Posterior vena cava (tissue), 2 donors: ENCODE data around the gene RSU1. TPM values are rescaled to one million over a fixed set of nuclear protein-coding genes. Genes with fewer than 3 reads are reported as not detected.

Experiments used
- DNase-seq: peaks from one replicate; pipeline ENCODE4 v3.0.0-alpha.2; 2020; ENCODE audit warnings: low spot score
- intact Hi-C, 2 donors: fragments of 100-400 bp; cut with DNase I; formaldehyde crosslinking; loops; one replicate each; pipeline versions ENCODE4 v1.14.1 to v1.14.2; 2022 to 2023
- total RNA-seq, 2 donors: library from RNA; stranded (reverse); fragmentation: NEBNext Ultra II Directional; extraction: Animal tissue kit (Norgen Biotek cat#: 25700); gene quantifications; one replicate each; pipeline ENCODE4 v1.2.1, GENCODE V29; 2021
- donor health status: DM: yes; HTN: yes; CAD: no.
- donor health status: DM: yes; HTN: yes; CAD: no.

Gene RSU1
- total RNA-seq, 2 donors from 2014 or later: 108 to 115 TPM

- no peak for DNase-seq
- intact Hi-C loops: no loop called here
These were observed 23.2 kb downstream of the RSU1 start for GRCh38 chr10:16794005-16794404.

GRCh38 chr10:16792675-16793074, 24.5 kb downstream of the RSU1 start:
- no peak for DNase-seq
- intact Hi-C loops: no loop called here

- intact Hi-C loops: no loop called here
These were observed 27.5 kb downstream of the RSU1 start for GRCh38 chr10:16789765-16790164.

GRCh38 chr10:16789261-16789660, 28.0 kb downstream of the RSU1 start:
- DNase-seq: no peak
- intact Hi-C loops: no loop called here

More at GRCh38 chr10:16789765-16790164, 27.5 kb downstream of the RSU1 start:
- DNase-seq: no peak

- intact Hi-C loops: no loop called here
- DNase-seq: no peak
These were observed 28.4 kb downstream of the RSU1 start for GRCh38 chr10:16788778-16789177.

GRCh38 chr10:16788125-16788524, 29.1 kb downstream of the RSU1 start:
- DNase-seq: no peak
- intact Hi-C loops: no loop called here

- DNase-seq: no peak
- intact Hi-C loops: no loop called here
These were observed 29.8 kb downstream of the RSU1 start for GRCh38 chr10:16787361-16787791.

- intact Hi-C loops: no loop called here
- DNase-seq: no peak
These were observed 36.8 kb downstream of the RSU1 start for GRCh38 chr10:16780338-16780880.

- intact Hi-C loops: loop anchor here in 1 of 2 donors (10.0 kb wide), 1 partner anchor 875 kb away; no protein-coding TSS in a partner anchor
These were observed 37.8 kb downstream of the RSU1 start for GRCh38 chr10:16779384-16779915.

GRCh38 chr10:16777473-16778370, 39.5 kb downstream of the RSU1 start:
- DNase-seq: no peak
- intact Hi-C loops: loop anchor here in 1 of 2 donors (10.0 kb wide), 1 partner anchor 873 kb away; no protein-coding TSS in a partner anchor

More at GRCh38 chr10:16779384-16779915, 37.8 kb downstream of the RSU1 start:
- DNase-seq: no peak

GRCh38 chr10:16776896-16777295, 40.3 kb downstream of the RSU1 start:
- DNase-seq: no peak
- intact Hi-C loops: loop anchor here in 1 of 2 donors (10.0 kb wide), 1 partner anchor 872 kb away; no protein-coding TSS in a partner anchor

GRCh38 chr10:16773334-16773733, 43.9 kb downstream of the RSU1 start:
- intact Hi-C loops: loop anchor here in 1 of 2 donors (10.0 kb wide), 1 partner anchor 869 kb away; no protein-coding TSS in a partner anchor
- no peak for DNase-seq

- no peak for DNase-seq
- intact Hi-C loops: loop anchor here in 1 of 2 donors (10.0 kb wide), 1 partner anchor 866 kb away; no protein-coding TSS in a partner anchor
These were observed 46.6 kb downstream of the RSU1 start for GRCh38 chr10:16770670-16771069.

- no peak for DNase-seq
- intact Hi-C loops: loop anchor here in 1 of 2 donors (10.0 kb wide), 1 partner anchor 865 kb away; no protein-coding TSS in a partner anchor
These were observed 47.1 kb downstream of the RSU1 start for GRCh38 chr10:16770141-16770540.

- intact Hi-C loops: no loop called here
- no peak for DNase-seq
These were observed 47.9 kb downstream of the RSU1 start for GRCh38 chr10:16769331-16769730.

GRCh38 chr10:16768702-16769101, 48.5 kb downstream of the RSU1 start:
- intact Hi-C loops: no loop called here
- DNase-seq: no peak

- intact Hi-C loops: no loop called here
- DNase-seq: no peak
These were observed 51.5 kb downstream of the RSU1 start for GRCh38 chr10:16765509-16766375.

- DNase-seq: no peak
- intact Hi-C loops: loop anchor here in 1 of 2 donors (5.0 kb wide), 1 partner anchor 766 kb away; no protein-coding TSS in a partner anchor
These were observed 55.9 kb downstream of the RSU1 start for GRCh38 chr10:16761300-16761699.
